Measurements from ENCODE around the gene PURB.
"Not testable (repeated sequence)": the region's sequence is repeated elsewhere in the genome, so short reads cannot be mapped to it uniquely, and the experiment has no call there.

The PURB gene

DNA sequence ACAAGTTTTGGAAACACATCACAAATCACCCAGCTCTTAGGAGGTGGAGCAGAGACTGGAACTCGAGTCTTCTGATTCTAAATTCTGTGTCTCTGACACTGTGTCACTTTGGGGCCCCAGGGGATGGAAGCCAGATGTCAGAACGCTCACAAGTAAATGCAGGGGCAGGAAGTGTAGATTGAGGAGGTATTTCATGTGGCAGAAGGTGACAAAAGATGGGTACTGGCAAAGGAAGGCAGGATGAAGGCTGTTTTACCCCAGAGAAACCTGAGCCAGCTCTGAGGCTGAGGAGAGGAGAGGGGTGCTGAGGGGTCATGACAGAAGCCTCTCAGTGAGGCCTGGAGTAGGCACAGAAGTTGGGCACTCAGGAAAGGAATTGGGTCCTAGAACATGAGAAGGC, 6.0 kb upstream of the PURB start:
- no peak for DNase-seq

DNA sequence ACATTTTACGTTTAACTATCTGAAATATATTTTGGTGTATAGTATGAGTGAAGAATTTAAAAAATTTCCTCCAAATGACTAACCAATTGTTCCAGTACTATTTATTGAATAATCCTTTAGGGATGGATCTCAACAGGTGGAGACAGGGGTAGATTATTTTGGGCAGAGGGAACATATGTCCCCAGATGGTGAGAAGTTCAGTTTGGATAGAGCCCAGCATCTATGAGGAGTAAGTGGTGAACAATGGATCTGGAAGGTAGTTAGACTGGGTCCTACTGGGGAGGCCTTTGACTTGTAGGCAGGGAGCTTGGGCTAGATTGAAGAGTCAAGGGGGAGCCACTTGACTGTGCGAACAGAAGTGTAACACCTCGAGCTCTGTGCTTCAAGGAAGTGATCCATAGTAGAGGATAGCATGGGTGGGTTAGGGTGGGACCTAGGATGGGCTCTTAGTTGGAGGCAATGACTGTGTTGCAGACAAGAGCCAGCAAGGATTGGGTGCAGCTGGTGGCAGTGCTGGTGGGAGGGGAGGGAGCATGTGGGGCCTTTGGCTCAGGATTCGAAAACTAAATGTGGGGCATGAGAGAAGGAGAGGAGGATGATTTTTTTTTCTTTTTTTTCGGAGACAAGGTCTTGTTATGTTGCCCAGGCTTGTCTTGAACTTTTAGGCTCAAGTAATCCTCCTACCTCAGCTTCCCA, 3.9 kb upstream of the PURB start:
- DNase-seq = no peak

DNA sequence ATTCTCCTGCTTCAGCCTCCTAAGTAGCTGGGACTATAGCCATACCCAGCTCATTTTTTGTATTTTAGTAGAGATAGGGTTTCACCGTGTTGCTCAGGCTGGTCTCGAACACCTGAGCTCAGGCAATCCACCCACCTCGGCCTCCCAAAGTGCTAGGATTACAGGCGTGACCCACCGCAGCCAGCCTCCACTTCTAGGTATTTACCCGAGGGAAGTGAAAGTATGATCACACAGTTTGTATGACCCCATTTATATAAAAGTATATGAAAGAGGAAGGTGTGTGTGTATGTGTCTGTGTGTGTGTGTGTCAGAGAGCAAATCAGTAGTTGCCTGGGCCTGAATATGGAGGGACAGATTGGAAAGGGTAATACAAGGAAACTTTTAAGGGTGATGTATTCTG, 2.0 kb upstream of the PURB start:
- no peak for DNase-seq

DNA sequence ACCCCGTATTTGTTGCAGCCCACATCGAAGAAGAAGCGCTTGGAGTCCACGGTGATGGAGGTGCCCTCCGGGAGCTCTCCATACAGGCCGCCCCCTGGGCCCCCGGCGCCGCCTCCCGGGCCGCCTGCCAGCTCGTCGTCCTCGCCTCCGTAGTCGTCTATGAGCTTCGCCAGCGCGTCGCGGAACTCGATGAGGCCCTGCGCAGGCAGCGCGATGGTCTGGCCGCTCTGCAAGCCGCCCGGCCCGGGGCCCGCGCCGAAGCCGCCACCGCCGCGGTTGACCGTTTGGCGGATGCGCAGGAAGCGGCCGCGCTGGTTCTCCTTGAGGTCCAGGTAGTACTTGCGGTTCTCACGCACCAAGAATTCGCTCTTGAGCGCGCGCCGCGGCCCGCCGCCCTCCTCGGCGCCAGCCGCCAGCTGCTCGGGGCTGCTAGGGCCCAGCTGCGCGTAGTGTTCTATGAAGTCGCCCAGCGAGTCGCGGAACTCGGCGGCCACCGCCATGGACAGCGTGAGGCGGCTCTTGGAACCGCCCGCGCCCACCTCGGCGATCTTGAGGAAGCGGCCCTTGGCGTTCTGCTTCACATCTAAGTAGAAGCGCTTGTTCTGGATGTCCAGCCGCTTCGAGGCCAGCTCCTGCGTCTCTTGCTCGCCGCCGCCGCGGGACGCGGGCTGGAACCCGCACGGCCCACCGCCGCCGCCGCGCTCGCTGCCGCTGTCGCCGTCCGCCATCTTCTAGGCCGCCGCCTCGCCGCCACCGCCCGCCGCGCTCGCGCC, 523 bp downstream of the PURB start:
- peak; percentile 74 for DNase-seq

DNA sequence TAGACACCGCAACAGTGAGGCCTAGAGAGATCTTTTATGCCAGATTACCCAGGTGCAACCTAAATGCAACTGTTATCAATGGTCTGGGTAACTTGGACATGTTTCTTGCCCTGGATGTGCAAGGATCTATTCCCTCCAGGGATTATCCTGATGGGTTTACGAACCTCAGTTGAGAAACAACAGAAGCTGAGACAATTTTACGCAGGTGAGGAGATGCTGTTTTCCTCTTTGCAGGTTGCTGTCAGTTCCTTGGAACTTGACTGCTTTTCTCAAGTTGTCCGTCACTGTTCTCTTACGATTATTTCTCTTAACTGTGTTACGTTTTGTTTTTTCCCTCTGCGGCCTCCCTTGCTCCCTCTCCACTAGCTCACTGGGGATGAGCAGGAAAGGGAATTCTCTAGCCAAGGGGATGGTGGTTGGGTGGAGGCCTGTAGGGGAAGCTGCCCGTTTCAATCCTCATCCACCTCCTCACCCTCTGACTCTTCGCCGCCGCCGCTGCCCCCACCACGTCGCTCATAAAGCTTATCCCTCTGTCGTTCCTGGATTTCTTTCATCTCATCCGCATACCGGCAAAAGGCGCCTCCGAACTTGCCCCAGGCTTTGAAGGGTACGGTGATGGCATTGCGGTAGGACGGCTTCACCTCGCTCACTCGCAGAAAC, 1.2 kb downstream of the PURB start:
- no peak for DNase-seq

DNA sequence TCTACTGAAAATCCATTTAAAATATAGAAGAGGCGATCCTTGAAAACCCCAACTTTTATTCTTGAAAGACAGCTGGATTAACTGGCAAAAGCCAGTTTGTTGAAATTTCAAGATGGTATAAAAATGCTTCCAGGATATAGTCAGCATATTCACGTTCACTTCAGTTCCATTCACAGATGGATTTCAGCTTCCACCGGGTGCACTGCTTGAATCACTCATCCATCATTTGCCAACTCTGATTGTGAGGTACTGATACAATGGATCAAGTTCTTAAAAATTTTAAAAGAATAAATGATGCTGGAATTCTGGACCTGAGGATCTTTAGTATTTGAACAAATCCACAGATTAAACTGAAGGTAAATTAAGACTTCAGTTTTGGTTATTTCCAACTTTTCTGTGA, 2.4 kb downstream of the PURB start:
- DNase-seq = peak; percentile 23

DNA sequence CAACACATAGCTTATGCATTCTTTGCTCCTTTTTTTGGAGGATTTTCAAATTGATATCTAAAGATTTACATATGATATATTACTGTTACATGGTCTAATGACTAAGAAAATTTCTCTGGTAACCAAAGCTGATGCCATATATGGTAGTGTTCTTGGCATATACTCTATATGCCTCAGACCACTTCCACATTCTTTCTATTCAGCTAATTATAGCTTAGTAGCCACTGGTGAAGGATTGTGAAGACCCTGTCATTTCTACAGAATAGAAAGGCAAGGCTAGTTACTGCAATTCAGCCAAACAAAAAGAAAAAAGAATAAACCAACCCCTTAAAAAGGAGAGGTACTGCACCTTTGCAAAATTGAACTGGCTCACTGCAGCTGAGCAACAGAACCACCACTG, 3.7 kb downstream of the PURB start:
- DNase-seq = peak; percentile 85

DNA sequence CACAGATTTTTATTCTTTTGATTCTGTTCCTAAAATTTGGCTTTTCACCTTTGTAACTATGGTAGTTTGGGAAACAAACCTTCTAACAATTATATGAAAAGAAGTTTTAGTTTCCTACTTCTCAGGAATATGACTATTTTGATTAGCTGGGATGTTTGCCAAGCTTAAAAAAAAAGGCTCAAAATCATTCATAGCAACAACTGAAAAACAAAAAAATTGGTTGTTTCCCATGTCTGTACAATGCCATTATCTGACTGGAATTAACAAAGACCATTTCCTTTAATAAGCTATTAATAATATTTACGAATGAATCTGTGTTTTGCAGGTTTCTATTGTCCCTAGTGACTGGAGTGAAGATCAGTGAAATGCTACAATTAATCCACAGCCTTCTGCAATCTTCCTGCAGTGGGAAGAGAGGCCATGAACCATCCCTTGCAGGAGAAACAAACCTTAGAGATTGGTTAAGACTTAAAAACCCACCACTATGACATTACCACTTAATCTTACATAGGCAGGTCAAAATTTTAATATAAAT, 4.2 kb downstream of the PURB start:
- no peak for DNase-seq

DNA sequence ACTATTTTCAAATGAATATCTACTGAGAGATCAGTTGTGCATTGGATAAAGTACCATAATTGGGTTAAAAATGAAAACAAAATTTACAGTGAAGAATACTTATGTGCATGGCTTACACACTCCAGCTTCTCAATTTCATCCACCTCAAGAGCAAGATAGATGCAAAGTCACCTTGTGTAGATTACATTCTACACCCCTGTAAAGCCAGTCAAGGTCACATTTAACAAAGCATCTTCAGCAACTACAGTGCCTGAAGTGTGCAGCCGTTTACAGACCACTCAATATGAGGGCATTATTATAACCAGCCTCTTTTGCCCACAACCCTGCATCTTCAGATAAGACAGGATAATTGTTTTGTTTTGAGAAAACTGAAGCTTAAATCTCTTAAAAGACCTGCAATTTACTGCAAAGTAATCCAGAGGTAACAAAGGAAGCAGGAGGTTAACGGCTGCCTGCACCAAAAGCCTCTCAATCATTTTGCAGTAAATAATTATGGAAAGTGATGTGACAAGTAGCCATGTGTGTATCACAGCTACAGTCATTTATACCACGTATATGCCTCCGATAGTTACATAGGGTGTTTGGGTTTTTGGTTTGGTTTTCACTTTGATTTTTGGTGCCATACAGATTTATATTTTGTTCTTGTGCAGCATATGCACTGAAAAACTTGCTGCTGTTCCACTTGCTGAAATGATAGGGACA, 4.9 kb downstream of the PURB start:
- DNase-seq = no peak

DNA sequence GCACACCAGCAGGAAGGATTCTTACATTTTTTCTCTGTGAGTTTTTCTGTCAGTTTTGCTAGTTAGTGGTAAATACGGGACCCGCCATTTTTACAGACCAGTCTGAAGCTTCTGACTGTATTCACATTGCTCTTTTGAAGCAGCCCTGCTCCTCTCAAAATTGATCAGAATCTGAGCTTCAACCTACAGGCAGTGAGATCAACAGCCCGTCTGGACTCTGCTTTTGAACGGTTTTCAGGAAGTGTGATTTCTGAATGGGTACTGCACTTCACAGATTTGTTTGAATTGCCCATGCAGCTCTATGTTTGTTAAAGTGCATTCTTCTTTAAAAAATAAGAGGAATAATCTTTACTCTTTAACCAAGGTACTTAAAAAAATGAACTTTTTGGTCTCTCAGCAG, 8.9 kb downstream of the PURB start:
- DNase-seq = no peak

DNA sequence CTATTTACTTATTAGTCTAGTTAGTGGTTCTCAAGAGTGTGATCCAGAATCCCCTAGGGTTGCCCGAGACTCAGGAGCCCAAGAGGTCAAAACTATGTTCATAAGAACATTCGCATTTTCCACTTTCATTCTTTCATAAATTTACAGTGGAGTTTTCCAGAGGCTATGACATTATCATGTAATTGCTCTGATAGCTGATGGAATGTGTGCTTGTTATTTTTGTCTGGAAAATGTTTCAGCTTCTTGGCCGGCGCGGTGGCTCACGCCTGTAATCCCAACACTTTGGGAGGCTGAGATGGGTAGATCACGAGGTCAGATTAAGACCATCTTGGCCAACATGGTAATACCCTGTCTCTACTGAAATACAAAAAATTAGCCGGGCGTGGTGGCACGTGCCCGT, 10.1 kb downstream of the PURB start:
- DNase-seq = no peak

DNA sequence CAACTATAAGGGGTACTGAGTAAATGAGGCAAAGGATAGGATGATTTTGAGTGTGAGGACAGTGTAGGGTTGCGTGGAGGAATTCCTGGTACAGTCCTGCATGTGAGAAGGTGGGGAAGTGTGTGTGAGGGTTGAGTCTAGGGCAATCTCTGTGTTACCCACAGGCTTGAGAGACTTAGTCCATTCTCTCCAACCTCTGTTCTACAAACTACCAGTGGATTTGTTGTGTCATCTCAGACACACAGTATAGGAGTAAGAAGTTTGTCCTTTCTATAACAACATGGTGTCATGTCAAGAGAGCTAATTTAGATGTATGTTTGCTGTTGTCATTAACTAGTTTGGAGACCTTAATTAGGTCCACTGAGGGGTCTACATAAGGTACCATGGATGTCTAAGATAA, 12.5 kb downstream of the PURB start:
- DNase-seq = no peak

DNA sequence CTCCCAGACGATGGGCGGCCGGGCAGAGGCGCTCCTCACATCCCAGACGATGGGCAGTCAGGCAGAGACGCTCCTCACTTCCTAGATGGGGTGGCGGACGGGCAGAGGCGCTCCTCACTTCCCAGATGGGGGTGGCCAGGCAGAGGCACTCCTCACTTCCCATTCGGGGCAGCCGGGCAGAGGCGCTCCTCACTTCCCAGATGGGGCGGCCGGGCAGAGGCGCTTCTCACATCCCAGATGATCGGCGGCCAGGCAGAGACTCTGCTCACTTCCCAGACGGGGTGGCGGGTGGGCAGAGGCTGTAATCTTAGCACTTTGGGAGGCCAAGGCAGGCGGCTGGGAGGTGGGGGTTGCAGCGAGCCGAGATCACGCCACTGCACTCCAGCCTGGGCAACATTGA, 13.4 kb downstream of the PURB start:
- not testable (repeated sequence) for DNase-seq

DNA sequence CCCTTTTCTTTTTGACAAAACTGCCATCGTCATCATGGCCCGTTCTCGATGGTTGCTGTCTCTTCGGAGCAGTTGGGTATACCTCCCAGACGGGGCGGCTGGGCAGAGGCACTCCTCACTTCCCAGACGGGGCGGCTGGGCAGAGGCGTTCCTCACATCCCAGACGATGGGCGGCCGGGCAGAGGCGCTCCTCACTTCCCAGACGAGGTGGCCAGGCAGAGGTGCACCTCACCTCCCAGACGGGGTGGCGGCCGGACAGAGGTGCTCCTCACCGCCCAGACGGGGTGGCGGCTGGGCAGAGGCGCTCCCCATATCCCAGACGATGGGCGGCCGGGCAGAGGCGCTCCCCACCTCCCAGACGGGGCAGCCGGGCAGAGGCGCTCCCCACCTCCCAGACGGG, 14.6 kb downstream of the PURB start:
- not testable (repeated sequence) for DNase-seq

DNA sequence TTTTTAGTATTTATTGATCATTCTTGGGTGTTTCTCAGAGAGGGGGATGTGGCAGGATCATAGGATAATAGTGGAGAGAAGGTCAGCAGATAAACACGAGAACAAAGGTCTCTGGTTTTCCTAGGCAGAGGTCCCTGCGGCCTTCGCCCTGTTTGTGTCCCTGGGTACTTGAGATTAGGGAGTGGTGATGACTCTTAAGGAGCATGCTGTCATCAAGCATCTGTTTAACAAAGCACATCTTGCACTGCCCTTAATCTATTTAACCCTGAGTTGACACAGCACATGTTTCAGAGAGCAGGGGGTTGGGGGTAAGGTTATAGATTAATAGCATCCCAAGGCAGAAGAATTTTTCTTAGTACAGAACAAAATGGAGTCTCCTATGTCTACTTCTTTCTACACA, 15.0 kb downstream of the PURB start:
- DNase-seq = not testable (repeated sequence)

DNA sequence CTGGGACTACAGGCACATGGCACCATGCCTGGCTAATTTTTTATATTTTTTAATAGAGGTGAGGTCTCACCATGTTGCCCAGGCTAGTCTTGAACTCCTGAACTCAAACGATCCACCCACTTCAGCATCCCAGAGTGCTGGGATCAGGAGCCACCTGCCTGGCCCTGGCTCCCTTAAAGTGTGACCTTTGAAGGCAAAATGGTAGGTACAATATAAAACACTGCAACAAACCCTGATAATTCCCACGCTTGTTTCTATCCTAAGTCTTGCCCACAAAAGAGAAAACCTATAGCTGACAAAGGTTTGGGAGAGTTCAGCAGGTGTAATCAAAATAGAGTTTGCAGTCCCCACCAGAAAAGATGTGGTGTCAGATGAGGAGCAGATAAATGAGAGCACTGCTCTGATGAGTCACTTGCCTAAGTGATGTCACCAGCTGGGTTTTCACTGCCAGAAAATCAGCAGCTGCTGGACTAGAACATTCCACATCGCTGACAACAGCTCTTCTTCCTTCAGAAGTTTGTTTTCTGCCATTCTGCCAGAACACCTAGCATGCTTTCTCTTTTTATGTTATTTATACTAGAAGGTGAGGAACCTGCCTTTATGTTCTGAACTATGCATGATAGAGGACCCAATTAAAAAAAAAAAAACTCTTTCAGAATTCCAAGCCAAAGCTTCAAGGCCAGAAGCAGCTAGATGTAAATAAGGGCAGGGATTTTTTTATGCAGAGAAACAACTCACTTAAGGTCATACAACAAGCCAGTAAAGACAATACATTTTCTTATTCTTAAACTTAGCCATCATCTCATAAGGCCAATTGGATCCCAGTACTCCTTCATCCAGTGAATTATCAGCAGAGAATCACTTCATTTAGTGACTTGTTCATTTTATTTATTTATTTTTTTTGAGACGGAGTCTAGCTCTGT, 18.0 kb downstream of the PURB start:
- DNase-seq = peak; percentile 79

DNA sequence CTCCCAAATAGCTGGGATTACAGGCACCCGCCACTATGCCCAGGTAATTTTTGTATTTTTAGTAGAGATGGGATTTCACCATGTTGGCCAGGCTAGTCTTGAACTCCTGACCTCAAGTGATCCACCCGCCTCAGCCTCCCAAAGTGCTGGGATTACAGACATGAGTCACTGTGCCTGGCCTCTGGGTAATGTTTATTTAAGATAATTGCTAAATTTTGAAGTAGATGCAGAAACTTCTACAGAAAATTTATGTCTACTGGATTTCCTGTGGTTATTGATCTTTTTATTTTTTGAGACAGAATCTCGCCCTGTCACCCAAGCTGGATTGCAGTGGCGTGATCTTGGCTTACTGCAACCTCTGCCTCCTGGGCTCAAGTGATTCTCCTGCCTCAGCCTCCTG, 23.4 kb downstream of the PURB start:
- not testable (repeated sequence) for DNase-seq

DNA sequence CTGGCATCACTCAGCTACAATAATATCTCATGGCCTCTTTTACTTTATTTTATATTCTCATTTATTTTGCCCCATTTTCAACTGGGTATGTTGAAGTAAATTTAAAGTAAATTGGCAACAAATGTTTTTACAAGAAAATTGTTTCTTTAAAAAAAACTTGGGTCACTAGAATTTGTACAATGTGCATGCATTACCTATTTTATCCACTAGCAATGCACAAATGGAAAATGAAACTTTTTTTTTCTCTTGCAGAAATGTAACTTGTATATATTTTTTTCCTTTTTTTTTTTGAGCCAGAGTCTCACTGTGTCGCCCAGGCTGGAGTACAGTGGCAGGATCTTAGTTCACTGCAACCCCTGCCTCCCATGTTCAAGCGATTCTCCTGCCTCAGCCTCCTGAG, 27.2 kb downstream of the PURB start:
- no peak for DNase-seq

DNA sequence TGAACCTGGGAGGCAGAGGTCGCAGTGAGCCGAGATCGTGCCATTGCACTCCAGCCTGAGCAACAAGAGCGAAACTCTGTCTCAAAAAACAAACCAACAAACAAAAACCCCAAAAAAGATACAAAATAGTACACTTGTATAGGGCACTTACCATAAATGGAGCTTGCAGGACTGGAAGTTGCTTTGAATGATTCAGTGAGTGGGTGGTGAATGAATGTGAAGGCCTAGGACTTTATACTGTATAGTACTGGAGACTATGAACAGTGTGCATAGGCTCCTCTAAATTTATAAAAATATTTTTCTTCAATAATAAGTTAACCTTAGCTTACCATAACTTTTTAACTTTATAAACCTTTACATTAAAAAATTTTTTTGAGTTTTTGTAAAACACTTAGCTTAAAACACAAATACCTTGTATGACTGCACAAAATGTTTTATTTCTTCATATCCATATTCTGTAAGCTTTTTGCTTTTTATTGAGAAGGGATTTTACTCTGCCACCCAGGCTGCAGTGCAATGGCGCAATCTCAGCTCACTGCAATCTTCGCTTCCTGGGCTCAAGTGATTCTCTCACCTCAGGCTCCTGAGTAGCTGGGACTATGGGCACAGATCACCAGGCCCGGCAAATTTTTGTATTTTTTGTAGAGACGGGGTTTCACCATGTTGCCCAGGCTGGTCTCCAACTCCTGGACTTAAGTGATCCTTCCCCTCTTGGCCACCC, 30.5 kb downstream of the PURB start:
- DNase-seq = no peak

DNA sequence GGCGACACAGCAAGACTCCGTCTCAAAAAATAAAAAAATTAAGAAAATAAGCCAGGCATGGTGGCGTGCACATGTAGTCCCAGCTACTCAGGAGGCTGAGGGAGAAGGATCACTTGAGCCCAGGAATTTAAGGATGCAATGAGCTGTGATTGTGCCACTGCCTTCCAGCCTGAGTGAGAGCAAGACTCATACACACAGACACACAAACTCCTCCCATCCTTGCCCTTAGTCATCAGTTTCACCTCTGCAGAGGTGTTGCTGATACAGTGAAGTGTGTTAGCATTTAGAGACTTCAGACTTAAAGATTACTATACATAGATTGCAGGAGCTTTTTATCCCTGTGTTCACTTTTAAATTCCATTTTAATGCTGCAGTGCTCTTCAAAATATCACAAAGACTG, 31.9 kb downstream of the PURB start:
- DNase-seq = no peak

DNA sequence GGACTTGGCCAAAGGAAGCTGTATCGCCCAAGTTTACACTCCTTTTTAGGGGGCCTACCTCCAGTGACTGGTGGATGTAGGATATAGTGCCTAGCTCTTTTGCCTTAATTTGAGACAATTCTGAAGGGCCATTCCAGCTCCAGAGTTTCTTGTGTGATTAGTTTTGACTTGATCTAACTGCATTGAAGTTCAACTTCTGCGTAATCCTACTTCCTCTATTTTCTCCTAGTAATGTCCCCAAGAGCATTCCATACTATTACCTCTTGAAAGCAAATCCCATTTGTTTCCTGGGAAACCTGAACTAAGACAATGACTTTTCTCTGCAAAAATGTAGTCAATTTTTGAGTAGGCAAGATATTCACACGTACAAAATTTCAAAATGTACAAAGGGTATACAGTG, 32.7 kb downstream of the PURB start:
- no peak for DNase-seq
